NCI-H82 treated with DMSO at 0.1 percent for 48 hours (cell line): Measurements from ENCODE around the gene BICDL1.

Source experiments
- DNase-seq: peaks from one replicate; lab custom pipeline; 2025; ENCODE audit not compliant: unreplicated experiment; lab: John Stamatoyannopoulos, UW

Gene BICDL1

DNA sequence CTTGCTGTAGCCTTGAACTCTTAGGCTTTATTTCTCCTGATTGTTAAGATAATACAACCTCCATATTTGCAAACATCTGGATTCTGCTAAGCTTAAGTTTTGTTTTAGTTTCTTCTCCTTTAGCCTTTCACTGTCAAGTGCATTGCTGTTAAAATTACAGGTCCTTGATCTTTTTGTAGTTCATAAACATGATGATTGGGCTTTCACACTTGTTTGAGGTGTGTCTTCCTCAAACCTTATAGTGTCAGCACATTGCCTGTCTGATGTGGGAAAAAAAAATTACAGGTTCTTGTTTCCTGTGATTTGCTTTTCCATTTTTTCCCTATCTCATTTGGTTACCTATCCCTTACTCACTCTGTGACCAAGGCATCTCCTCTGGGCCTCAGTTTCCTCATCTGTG, 59.2 kb downstream of the BICDL1 start:
- DNase-seq = no peak

DNA sequence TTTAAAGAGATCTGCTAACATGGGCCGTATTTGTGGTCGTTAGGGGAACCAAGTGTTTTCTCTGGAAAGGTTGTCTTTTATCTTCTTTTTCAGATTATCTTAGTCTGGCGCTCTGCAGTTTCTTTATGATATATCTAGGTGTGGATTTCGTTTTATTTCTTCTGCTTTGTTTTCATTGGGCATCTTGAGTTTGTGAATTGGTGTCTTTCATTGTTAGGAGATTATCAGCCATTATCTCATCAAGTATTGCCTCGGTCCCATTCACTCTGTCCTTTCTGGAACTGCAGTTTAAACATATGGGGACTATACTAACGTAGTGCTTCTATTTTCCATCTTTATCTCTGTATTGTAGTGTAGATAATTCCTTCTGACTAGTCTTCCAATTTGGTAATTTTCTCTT, 60.4 kb downstream of the BICDL1 start:
- no peak for DNase-seq

DNA sequence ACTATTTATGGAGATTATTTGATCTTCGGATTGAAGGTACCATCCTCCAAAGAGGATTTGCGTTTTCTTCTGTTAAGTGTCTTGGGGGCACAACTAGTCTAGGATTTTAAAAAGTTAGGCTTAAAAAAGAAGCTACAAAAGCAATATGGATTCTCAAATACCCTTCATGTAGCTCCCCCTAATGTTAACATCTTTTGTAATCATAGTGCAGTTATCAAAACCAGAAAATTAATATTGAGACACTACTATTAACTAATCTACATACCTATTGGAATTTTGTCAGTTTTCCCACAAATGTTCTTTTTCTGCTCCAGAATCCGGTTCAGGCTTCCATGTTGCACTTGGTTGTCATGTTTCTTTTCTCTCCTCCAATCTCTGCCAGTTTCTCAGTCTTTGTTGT, 62.5 kb downstream of the BICDL1 start:
- no peak for DNase-seq

DNA sequence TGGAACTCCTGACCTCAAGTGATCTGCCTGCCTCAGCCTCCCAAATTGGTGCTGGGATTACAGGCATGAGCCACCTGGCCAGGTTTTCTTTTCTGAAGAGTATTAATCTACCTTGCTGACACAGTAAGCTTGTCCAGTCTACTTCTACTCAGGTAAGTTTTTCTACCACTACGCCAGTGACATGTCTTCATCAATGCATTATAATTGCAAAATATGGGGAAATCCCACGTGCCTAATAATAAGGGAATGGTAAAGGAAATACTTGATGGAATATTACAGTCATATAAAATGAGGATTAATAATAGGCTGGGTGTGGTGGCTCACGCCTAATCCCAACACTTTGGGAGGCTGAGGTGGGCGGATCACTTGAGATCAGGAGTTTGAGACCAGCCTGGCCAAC, 65.3 kb downstream of the BICDL1 start:
- DNase-seq = no peak

DNA sequence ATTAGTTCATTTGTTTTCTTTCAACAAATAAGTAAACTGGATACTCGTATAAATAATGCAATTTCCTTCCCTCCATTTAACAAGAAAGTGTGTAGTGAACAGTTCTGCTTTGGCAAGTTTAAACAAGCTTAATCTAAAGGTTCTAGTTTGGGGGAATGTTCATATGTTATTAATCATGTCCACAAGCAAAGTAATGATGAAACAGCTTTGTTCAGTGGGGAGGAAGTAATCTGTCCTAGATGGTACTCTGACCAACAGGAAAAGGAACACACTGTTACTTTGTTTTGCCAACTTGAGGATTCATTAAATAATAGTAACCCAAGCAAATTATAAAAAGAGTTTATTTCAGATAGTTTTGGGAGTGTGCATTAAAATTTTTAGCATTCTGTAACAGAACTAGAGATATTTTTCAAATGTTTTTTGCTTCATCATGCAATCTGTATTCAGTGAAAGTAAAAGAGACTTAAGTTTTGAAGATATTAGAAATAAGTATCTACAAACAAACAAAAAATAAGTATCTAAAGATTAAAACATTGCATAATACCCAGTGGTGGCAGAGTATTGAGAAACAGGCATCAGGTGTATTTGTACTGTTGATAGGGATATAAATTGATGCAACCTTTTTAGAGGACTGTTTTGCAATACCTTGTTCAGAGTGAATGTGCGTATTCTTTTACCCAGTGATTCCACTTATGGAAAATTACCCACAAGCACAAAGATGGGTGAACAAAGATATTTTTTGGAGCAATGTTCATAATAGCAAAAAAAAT, 66.4 kb downstream of the BICDL1 start:
- DNase-seq = no peak

DNA sequence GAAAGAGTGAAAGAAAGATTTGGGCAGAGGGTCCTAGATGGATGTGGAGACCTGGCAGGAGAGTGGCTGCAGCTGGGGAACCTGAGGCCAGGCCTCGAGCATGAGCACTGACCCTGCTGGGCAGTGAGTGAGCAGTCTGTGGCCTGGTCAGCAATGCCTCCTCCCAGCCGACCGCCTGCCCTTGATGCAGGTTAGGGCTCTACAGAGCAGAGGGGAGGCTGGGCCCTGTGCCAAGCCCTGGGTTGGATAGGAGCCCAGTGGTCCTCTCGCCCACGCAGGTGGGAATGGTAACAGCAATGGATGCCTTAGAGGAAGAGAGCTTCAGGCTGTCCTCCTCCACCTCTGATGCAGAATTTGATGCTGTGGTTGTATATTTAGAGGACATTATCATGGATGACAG, 67.7 kb downstream of the BICDL1 start:
- no peak for DNase-seq

DNA sequence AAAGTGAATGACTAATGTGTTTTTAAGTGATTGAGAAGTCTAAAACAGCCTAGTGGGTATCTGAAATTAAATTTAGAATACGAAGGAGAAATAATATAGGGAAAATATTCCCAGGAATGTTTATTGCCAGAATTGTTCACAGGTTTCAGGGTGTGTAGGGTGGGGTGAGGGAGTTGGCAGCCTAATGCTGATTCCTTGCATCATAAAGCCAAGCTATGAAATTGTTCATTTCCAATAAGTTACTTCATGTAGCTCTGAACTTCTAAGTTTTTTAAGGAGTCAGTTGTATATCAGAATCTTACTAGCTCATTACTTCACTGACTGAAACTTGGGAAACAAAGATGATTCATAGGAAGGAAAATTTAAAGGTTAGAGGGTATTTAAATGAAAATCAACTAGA, 71.2 kb downstream of the BICDL1 start:
- DNase-seq = no peak

- no peak for DNase-seq
Measured at GRCh38 chr12:120060717-120061116, 71.7 kb downstream of the BICDL1 start.

DNA sequence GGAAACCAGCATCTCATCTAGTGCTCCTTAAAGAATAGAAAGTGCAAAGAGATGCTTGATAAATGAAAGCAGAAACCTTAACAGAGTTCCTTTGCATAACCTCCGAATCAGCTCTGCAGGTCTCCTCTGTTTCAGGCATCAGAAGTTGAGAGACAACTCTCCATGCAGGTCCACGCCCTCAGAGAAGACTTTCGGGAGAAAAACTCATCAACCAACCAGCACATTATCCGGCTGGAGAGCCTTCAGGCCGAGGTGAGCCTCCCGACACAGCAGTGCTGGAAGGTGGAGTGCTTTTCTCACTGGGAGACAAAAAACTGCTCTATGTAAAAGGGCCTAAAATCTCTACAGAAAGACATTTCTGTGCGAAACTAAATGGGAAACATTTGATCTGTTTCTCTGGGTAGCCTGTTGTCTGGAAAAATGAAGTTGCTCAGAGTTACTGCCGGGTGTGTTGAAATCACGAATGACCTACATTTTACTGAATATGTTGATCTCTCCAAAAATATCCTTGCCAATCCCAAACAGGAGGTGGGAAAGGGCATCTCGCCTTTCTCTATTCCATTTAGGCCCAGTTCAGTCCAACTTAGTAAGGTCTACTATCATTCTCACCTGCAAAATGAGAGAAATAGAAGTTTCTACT, 72.7 kb downstream of the BICDL1 start:
- no peak for DNase-seq

DNA sequence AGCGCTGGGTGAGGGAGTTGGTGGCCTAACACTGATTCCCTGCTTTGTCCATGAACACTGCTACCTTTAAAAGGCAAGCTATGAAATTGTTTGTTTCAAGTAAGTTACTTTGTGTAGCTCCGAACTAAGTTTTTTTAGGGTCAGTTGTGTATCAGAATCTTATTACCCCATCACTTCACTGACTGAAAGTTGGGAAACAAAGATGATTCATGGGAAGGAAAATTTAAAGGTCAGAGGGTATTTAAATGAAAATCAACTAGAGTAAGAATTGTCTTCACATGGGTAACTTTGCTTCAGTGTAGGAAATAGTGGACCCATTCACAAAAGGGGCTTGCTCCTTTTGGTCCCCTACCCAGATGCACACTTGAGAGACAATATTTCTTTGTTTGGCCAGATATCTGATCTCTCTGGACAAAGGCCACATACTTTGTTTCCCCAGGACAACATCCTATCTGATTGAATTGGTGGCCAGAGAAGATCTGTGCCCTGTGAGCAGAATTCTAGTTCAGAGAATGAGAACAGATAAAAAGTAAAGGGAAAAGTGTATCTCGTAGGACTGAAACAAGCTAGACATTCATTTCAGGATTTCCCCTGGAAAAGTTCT, 74.0 kb downstream of the BICDL1 start:
- no peak for DNase-seq

DNA sequence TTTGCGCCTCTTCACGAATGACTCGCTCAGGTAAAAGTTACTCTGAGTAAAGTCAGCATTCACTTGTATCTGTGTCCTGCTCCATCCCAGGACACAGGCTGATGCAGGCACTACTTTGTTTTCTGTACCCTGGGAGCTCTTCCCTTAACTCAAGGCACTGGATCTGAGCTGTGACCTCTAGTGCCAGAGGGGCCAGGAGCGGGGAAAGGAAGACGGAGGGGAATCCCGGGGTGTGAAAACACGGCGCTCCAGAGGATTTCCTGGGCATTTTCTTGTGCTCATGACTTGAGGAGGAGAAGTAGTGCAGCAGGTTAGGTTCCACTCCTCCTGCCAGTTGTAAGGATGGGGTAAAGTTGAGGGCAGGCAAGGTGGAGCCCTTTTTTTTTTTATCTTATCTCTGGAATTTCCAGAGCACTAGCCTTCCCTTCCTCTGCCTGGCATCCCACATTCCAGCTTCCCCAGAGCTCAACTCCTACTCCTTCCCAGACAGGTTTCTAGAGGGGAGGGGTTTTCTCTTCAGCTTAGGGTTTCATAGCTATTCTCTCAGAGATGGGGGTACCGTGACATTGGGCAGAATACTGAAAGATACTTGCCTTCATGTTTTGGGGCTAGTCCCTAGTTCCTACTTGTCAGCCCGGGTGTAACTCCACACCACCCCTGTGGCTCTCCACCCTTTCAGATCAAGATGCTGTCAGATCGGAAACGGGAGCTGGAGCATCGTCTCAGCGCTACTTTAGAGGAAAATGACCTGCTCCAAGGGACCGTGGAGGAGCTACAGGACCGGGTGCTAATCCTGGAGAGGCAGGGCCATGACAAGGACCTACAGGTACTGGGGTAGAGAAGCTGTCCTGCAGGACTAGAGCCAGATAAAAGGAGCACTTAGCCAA, 75.3 kb downstream of the BICDL1 start:
- no peak for DNase-seq

GRCh38 chr12:120065472-120065871, 76.4 kb downstream of the BICDL1 start:
- no peak for DNase-seq

DNA sequence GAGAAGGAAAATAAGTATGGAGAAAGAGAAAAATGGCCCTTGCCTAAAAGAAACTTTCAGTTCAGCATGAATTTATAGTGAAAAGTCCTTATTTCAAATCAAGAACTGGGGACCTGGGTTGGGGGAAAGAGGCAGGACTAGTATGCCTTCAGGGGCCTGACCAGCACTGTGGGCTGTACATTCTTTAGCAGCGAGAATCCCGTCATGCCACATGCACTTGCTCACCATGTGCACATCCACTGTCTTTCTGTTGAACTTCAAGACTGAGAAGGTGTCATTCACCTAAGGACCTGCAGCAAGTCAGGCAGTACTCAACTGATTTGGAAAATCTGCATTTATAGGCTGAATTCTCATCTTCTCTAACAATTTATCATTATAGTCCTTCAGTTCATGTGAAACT, 77.3 kb downstream of the BICDL1 start:
- DNase-seq = no peak

DNA sequence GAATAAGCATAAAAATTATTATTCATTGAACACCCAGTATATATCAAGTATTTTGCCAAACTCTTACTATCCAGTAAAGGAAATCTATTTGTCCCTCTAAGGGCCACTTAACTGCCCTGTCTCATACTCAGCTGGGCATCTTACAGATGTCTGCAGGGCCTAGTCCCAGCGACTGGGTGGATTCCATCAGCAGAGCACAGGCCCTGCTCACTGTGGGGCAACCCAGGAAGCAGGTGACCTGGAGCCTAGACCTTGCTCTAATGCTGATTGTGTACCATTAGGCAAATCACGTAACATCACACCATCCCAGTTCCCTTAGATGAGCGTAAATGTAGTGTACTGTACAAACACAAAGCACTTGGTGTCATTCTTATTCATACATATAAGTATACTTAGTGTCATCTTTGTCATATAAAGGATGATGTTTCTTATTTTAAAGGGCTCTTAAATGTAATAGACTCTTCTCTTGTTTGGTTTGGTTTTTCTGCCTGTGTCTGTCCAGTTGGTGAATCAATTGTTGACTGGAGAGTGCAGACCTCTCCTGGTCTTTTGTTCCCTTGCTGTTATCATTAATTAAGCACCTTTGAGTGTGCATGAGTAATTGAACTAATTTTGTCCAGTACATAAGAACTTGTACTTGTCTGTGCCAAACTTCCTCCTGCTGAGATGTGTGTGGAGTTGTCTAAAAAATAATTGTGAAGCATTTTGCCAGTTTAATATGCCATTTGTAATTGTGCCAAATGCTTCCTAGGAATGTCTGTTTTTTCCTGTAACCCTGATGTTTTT, 78.2 kb downstream of the BICDL1 start:
- DNase-seq = no peak

DNA sequence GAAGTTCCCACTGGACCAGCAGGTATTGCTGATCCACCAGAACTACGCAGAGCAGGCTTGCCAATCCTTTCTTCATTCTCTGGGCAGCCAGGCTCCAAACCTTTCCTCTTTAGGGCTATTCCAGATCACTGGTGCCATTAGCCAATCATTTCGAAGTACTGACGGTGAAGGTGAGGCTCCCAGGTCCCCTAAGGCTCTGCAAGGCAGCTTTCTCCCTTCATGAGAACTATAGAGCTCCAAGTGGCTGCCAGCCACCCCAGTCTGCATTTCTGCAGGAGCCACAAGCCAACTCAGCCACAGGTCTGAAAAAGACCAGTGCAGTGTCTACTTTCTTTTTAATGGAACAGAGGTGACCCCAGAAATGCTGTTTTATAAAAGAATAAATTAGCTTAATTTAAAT, 78.9 kb downstream of the BICDL1 start:
- no peak for DNase-seq

DNA sequence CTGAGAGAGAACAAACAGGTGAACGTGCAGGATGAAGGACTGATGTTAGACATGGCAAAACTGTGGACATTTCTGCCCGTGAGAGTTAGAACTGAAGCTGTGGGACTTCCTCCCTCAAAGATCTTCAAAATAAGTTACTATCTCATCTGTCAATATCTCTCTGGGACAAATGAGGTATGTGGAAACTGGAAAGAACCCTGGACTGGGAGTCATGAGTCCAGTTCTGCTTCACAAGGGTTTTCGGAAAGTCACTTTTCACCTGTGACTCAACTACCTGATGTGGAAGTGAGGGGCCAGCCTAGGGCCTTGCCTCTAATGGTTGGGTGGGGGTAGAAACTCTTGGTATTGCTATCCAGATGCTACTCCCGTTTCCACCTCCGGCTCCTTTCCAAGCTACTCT, 80.2 kb downstream of the BICDL1 start:
- no peak for DNase-seq

GRCh38 chr12:120071493-120072020, 82.5 kb downstream of the BICDL1 start:
- no peak for DNase-seq

GRCh38 chr12:120072472-120073249, 83.6 kb downstream of the BICDL1 start:
- DNase-seq = no peak

DNA sequence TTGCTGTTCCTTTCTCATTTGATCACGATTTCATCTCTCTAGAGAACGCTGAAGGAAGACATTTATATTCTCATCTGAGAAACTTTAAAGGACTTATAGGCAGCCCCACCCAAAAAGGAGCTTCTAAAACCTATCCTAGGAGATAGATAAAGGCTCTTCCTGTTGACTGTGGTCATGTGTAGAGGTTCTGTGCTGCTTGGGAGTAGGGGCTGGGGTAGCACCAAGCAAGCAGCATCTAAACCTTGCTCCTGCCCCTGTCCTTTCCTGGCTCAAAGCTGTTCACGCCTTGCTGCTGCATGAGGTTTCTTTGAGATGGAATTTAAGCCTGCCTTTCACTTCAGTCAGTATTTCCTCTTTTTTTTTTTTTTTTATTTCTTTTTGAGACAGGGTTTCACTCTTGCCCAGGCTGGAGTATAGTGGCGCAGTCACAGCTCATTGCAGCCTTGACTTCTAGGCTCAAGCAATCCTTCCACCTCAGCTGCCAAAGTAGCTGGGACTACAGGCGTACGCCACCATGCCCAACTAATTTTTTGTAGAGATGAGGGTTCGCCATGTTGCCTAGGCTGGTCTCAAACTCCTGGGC, 86.1 kb downstream of the BICDL1 start:
- DNase-seq = no peak
